Retina (tissue), 1 donor: ENCODE data around the gene MOAP1.
"Not testable (repeated sequence)": the region's sequence is repeated elsewhere in the genome, so short reads cannot be mapped to it uniquely, and the experiment has no call there.

ENCODE experiments used
- DNase-seq: peaks from one replicate; pipeline ENCODE4 v3.0.0-alpha.2; 2016

Gene MOAP1

GRCh38 chr14:93183596-93184317, 940 bp downstream of the MOAP1 start:
- no peak for DNase-seq

GRCh38 chr14:93175492-93175891, 9.2 kb downstream of the MOAP1 start:
- no peak for DNase-seq

- not testable (repeated sequence) for DNase-seq
These were observed 10.0 kb downstream of the MOAP1 start for GRCh38 chr14:93174731-93175130.

GRCh38 chr14:93173943-93174395, 10.7 kb downstream of the MOAP1 start:
- peak; percentile 27 for DNase-seq

- DNase-seq = no peak
These were observed 13.3 kb downstream of the MOAP1 start for GRCh38 chr14:93171376-93171775.

- DNase-seq = not testable (repeated sequence)
These were observed 14.6 kb downstream of the MOAP1 start for GRCh38 chr14:93170141-93170540.

- not testable (repeated sequence) for DNase-seq
These were observed 15.1 kb downstream of the MOAP1 start for GRCh38 chr14:93169619-93170018.

GRCh38 chr14:93168610-93169009, 16.1 kb downstream of the MOAP1 start:
- not testable (repeated sequence) for DNase-seq

- not testable (repeated sequence) for DNase-seq
These were observed 19.1 kb downstream of the MOAP1 start for GRCh38 chr14:93165271-93166265.

- DNase-seq = no peak
These were observed 21.1 kb downstream of the MOAP1 start for GRCh38 chr14:93163564-93163963.

GRCh38 chr14:93161411-93161940, 23.2 kb downstream of the MOAP1 start:
- no peak for DNase-seq

- DNase-seq = no peak
These were observed 24.3 kb downstream of the MOAP1 start for GRCh38 chr14:93160353-93160801.

- DNase-seq = not testable (repeated sequence)
These were observed 24.9 kb downstream of the MOAP1 start for GRCh38 chr14:93159625-93160352.

GRCh38 chr14:93158349-93158748, 26.3 kb downstream of the MOAP1 start:
- not testable (repeated sequence) for DNase-seq

- DNase-seq = no peak
These were observed 27.9 kb downstream of the MOAP1 start for GRCh38 chr14:93156693-93157369.

GRCh38 chr14:93155667-93156066, 29.0 kb downstream of the MOAP1 start:
- DNase-seq = no peak

GRCh38 chr14:93153121-93153520, 31.6 kb downstream of the MOAP1 start:
- DNase-seq = no peak

GRCh38 chr14:93150227-93151208, 34.2 kb downstream of the MOAP1 start:
- DNase-seq = peak; percentile 32

GRCh38 chr14:93148979-93149378, 35.7 kb downstream of the MOAP1 start:
- DNase-seq = no peak

- DNase-seq = no peak
These were observed 38.6 kb downstream of the MOAP1 start for GRCh38 chr14:93146119-93146518.
